Thyroid gland (tissue), 4 donors: ENCODE measurements around the gene SFT2D2. TPM values are rescaled to one million over a fixed set of nuclear protein-coding genes. Genes with fewer than 3 reads are reported as not detected.

Experiments used
- DNase-seq, 2 donors: peaks; one replicate each; pipeline ENCODE4 v3.0.0-alpha.2; 2019
- H3K27ac ChIP-seq, 3 donors: fragments of 200-600 bp; sonication (generic); 1 replicate in 2 of 3; 2 replicates in 1 of 3; pipeline ENCODE4 v1.5.1; 2016 to 2019; ENCODE audit warnings: mild to moderate bottlenecking in 1 of 3, moderate library complexity in 1 of 3
- H3K27me3 ChIP-seq: fragments of 200-600 bp; sonication (generic); one replicate; pipeline ENCODE4 v1.5.1; 2019
- H3K36me3 ChIP-seq, 2 donors: fragments of 200-600 bp; sonication (generic); one replicate each; pipeline ENCODE4 v1.5.1; 2016 to 2019
- H3K4me1 ChIP-seq, 2 donors: fragments of 200-600 bp; sonication (generic); one replicate each; pipeline ENCODE4 v1.5.1; 2017 to 2019
- H3K4me3 ChIP-seq, 3 donors: fragments of 200-600 bp; sonication (generic); replicated peaks in 1 of 3; 1 replicate in 2 of 3; 2 replicates in 1 of 3; pipeline ENCODE4 v1.5.1; 2016; ENCODE audit warnings: mild to moderate bottlenecking in 1 of 3
- H3K9me3 ChIP-seq: fragments of 200-600 bp; sonication (generic); one replicate; pipeline ENCODE4 v1.5.1; 2017
- CTCF ChIP-seq, 6 experiments: fragments of 200-600 bp in 3 of 6; fragments of 450-650 bp in 3 of 6; sonication (generic) in 3 of 6; IDR thresholded peaks; one replicate each; pipeline ENCODE4 v1.5.1; 2016 to 2019; ENCODE audit warnings: antibody characterized with exemption in 6 of 6, mild to moderate bottlenecking in 2 of 6, inconsistent platforms in 1 of 6, moderate library complexity in 1 of 6
- POLR2A ChIP-seq, 2 donors: fragments of 450-650 bp; IDR thresholded peaks; one replicate each; pipeline ENCODE4 v1.6.1; 2017; ENCODE audit warnings: antibody characterized with exemption in 2 of 2, mild to moderate bottlenecking in 2 of 2, moderate library complexity in 1 of 2
- WGBS, 2 donors: methylation state at CpG; one replicate each; pipeline ENCODE4 v1.1.5; 2017; 5-methylcytosine and 5-hydroxymethylcytosine counted together
- intact Hi-C: fragments of 100-400 bp; cut with DNase I; formaldehyde crosslinking; loops from one replicate; pipeline ENCODE4 v1.15.1; 2023
- total RNA-seq, 4 donors: library from RNA; depleted of rRNA; stranded (reverse); fragments of >200 nt; gene quantifications; one replicate each; pipeline ENCODE4 v1.2.3, GENCODE V29; 2016

SFT2D2 gene
- total RNA-seq, 4 donors from 2014 or later: 41.2 to 72.3 (median 53.9) TPM

GRCh38 chr1:168293356-168293755, 67.6 kb downstream of the SFT2D2 start:
- Histone ChIP-seq H3K9me3 (no peaks in the 10 kb centered on the region), H3K27me3 (no peaks in the 10 kb centered on the region), H3K27ac (no peak overlapping the region), H3K36me3 (no peaks in the 10 kb centered on the region), H3K4me1 (no peaks in the 10 kb centered on the region), H3K4me3 (no peak overlapping the region)
- WGBS, 2 donors: 90% methylated on average over 1 of the region's 1 CpG
- TF ChIP-seq CTCF (IDR thresholded peaks at IDR 0.05): no peak
- TF ChIP-seq POLR2A (IDR thresholded peaks at IDR 0.05): no peak
- intact Hi-C loops: no loop called here
- no peak for DNase-seq

- no peak for TF ChIP-seq POLR2A (IDR thresholded peaks at IDR 0.05)
- TF ChIP-seq CTCF (IDR thresholded peaks at IDR 0.05): no peak
- Histone ChIP-seq H3K36me3 (no peaks in the 10 kb centered on the region), H3K9me3 (no peaks in the 10 kb centered on the region), H3K4me1 (no peaks in the 10 kb centered on the region), H3K4me3 (no peak overlapping the region), H3K27me3 (no peaks in the 10 kb centered on the region), H3K27ac (no peak overlapping the region)
- intact Hi-C loops: no loop called here
- 83 to 92% methylated on average over 8 of the region's 8 CpGs for WGBS, 2 donors
- DNase-seq: no peak
Measured at GRCh38 chr1:168295411-168296114, 69.8 kb downstream of the SFT2D2 start.

GRCh38 chr1:168297019-168297730, 71.4 kb downstream of the SFT2D2 start:
- intact Hi-C loops: no loop called here
- Histone ChIP-seq H3K4me3 (no peak overlapping the region), H3K27me3 (no peaks in the 10 kb centered on the region), H3K36me3 (no peaks in the 10 kb centered on the region), H3K9me3 (no peaks in the 10 kb centered on the region), H3K27ac (no peak overlapping the region), H3K4me1 (no peaks in the 10 kb centered on the region)
- DNase-seq: no peak
- no peak for TF ChIP-seq POLR2A (IDR thresholded peaks at IDR 0.05)
- TF ChIP-seq CTCF (IDR thresholded peaks at IDR 0.05): no peak
- 80 to 85% methylated on average over 7 of the region's 7 CpGs for WGBS, 2 donors

- WGBS, 2 donors: 95 to 96% methylated on average over 3 of the region's 3 CpGs
- H3K27me3 ChIP-seq: no peaks in the 10 kb centered on the region
- intact Hi-C loops: no loop called here
- no peak for TF ChIP-seq POLR2A (IDR thresholded peaks at IDR 0.05)
- no peaks in the 10 kb centered on the region for H3K36me3 ChIP-seq
- no peak overlapping the region for H3K27ac ChIP-seq
- DNase-seq: no peak
- no peaks in the 10 kb centered on the region for H3K4me1 ChIP-seq
- no peak overlapping the region for H3K4me3 ChIP-seq
- H3K9me3 ChIP-seq: no peaks in the 10 kb centered on the region
Measured at GRCh38 chr1:168298446-168298845, 72.6 kb downstream of the SFT2D2 start.

GRCh38 chr1:168300626-168301025, 74.8 kb downstream of the SFT2D2 start:
- 82 to 87% methylated on average over 2 of the region's 2 CpGs for WGBS, 2 donors
- H3K36me3 ChIP-seq: no peaks in the 10 kb centered on the region
- H3K27ac ChIP-seq: no peak overlapping the region
- no peak overlapping the region for H3K4me3 ChIP-seq
- intact Hi-C loops: no loop called here
- H3K27me3 ChIP-seq: no peaks in the 10 kb centered on the region
- TF ChIP-seq CTCF (IDR thresholded peaks at IDR 0.05) (no peak), POLR2A (IDR thresholded peaks at IDR 0.05) (no peak)
- H3K4me1 ChIP-seq: no peaks in the 10 kb centered on the region
- no peak for DNase-seq
- H3K9me3 ChIP-seq: no peaks in the 10 kb centered on the region
